ENCODE results near the gene AVPI1. TPM values are rescaled to one million over a fixed set of nuclear protein-coding genes. Genes with fewer than 3 reads are reported as not detected.

The AVPI1 gene
- total and polyA plus RNA-seq, 2 donors from 2014 or later: 10.7 to 15.5 TPM

DNA sequence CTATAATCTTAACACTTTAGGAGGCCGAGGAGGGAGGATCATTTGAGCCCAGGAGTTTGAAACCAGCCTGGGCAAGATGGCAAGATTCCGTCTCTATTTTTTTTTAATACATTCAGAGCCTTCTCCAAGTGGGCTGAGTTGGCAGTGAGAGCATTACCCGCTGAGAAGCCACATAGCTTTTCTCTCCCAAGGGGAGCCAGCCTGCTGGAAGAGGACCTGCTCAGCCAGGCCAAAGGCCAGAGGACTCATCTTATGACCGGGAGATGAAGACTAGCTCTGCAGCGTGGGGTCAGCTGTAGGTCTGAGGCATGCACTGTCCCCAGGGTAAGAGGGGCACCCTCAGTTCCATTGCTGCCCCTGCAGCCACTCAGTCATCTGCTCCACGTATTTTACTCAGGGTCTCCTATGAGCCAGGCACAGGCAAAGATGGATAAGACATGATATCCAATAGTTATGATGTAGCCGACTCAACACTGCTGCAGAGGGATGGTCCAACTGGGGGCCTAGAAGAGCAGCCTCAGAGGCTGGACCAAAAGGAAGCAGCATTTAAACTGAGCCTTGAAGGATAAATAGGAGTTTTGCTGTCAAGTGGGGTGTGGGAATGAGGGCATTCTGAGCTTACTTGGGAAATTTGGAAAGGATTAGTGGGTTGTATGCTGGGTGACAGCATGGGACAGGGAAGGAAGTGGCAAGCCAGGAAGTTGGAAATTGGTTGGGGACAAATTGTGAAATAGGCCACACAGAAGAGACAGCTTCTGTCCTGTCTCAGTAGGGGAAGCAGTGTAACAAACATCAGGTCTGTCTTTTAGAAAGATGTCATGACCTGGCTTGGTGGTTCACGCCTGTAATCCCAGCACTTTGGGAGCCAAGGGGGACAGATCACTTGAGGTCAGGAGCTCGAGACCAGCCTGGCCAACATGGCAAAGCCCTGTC, 24.9 kb upstream of the AVPI1 start:
- no peak for TF ChIP-seq CTCF (IDR thresholded peaks at IDR 0.05; ENCODE audit: borderline replicate concordance, extremely low read depth, insufficient read depth)
- no peak for DNase-seq
- H3K4me3 ChIP-seq (ENCODE audit: low read length in 3 of 3): no peak overlapping the region
- H3K27me3 ChIP-seq (ENCODE audit: control insufficient read depth, insufficient read depth, low read length): no peaks in the 10 kb centered on the region
- H3K27ac ChIP-seq (ENCODE audit: low read depth in 2 of 2, low read length in 2 of 2): no peak overlapping the region
- no peak for FAIRE-seq
- H3K4me1 ChIP-seq (ENCODE audit: control insufficient read depth in 2 of 3, insufficient read depth in 2 of 3, low read depth in 1 of 3, low read length in 3 of 3): peaks cover 0 to 10% (median 0%) of the 10 kb centered on the region in 3 donors
- H3K9me3 ChIP-seq (ENCODE audit: control insufficient read depth in 2 of 3, insufficient read depth in 1 of 3, low read length in 3 of 3): no peaks in the 10 kb centered on the region
- intact Hi-C loops (cut with DNase I): no loop called here
- H3K9ac ChIP-seq (ENCODE audit: low read length in 3 of 3): no peak overlapping the region
- no peaks in the 10 kb centered on the region for H3K36me3 ChIP-seq (ENCODE audit: control insufficient read depth in 2 of 3, insufficient read depth in 3 of 3, low read length in 3 of 3)

DNA sequence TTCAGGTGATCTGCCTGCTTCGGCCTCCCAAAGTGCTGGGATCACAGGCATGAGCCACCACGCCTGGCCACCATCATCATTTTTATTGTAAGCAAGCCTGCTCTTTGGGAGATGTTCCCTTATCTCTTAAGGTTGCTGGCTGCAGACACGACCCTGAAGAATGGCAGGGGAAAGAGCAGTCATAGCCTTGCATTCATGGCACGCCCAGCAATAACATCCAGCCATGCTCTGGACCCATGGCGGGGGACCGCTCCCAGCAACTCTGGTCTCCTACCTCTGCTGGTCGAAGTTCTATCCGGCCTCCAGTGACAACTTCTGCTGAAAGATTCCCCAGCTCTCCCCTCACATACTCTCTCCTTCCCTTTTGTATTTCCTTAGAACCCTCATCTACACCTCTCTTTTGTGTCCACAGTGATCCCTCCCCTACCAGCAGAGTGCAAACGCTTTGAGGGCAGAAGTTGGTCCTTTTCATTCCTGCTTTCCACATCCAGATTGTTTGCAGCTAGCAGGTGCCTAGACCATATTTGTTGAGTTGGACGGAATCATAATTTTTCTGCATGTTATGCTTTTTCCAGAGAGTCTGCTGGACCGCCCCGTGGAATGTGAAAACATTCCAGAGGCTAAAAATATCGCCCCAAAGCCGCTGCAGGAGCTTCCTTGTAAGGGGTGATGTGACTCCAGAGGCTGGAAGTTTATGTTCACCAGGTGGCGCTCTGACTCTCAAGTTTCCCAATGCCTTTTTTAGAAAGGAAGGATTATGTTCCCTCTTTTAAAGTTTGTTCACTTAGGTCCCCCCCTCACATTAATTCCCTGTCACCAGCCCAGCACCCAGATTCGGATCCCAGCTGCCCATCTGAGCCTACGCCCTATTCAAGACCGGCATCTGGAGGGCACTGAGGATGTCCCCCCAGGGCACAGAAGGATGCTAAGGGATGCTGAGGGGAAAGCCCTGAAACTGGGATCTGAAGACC, 22.2 kb upstream of the AVPI1 start:
- Histone ChIP-seq H3K9me3 (ENCODE audit: control insufficient read depth in 2 of 3, insufficient read depth in 1 of 3, low read length in 3 of 3) (no peaks in the 10 kb centered on the region), H3K36me3 (ENCODE audit: control insufficient read depth in 2 of 3, insufficient read depth in 3 of 3, low read length in 3 of 3) (no peaks in the 10 kb centered on the region), H3K4me3 (ENCODE audit: low read length in 3 of 3) (no peak overlapping the region), H3K9ac (ENCODE audit: low read length in 3 of 3) (no peak overlapping the region), H3K4me1 (ENCODE audit: control insufficient read depth in 2 of 3, insufficient read depth in 2 of 3, low read depth in 1 of 3, low read length in 3 of 3) (peaks cover 0 to 10% (median 0%) of the 10 kb centered on the region in 3 donors), H3K27me3 (ENCODE audit: control insufficient read depth, insufficient read depth, low read length) (no peaks in the 10 kb centered on the region), H3K27ac (ENCODE audit: low read depth in 2 of 2, low read length in 2 of 2) (peak overlapping the region in 1 of 2 donors; percentile 72)
- intact Hi-C loops (cut with DNase I): no loop called here
- DNase-seq (peak; percentile 59 to 92 (median 75)), FAIRE-seq (no peak)
- peak; percentile 55 for TF ChIP-seq CTCF (IDR thresholded peaks at IDR 0.05; ENCODE audit: borderline replicate concordance, extremely low read depth, insufficient read depth)

- FAIRE-seq (no peak), DNase-seq (no peak)
- H3K27me3 ChIP-seq (ENCODE audit: control insufficient read depth, insufficient read depth, low read length): no peaks in the 10 kb centered on the region
- no peak overlapping the region for H3K4me3 ChIP-seq (ENCODE audit: low read length in 3 of 3)
- peaks cover 0 to 7% (median 0%) of the 10 kb centered on the region in 3 donors for H3K4me1 ChIP-seq (ENCODE audit: control insufficient read depth in 2 of 3, insufficient read depth in 2 of 3, low read depth in 1 of 3, low read length in 3 of 3)
- TF ChIP-seq CTCF (IDR thresholded peaks at IDR 0.05; ENCODE audit: borderline replicate concordance, extremely low read depth, insufficient read depth): no peak
- H3K9ac ChIP-seq (ENCODE audit: low read length in 3 of 3): no peak overlapping the region
- H3K27ac ChIP-seq (ENCODE audit: low read depth in 2 of 2, low read length in 2 of 2): no peak overlapping the region
- intact Hi-C loops (cut with DNase I): no loop called here
- no peaks in the 10 kb centered on the region for H3K9me3 ChIP-seq (ENCODE audit: control insufficient read depth in 2 of 3, insufficient read depth in 1 of 3, low read length in 3 of 3)
- no peaks in the 10 kb centered on the region for H3K36me3 ChIP-seq (ENCODE audit: control insufficient read depth in 2 of 3, insufficient read depth in 3 of 3, low read length in 3 of 3)
Measured at GRCh38 chr10:97708167-97708566, 21.1 kb upstream of the AVPI1 start.

Measured in kidney (tissue), 14 donors.